ENCODE measurements around the gene HTT. TPM values are rescaled to one million over a fixed set of nuclear protein-coding genes. Genes with fewer than 3 reads are reported as not detected.

HTT gene
- total RNA-seq, 1 donor from 2014 or later: 242 TPM

DNA sequence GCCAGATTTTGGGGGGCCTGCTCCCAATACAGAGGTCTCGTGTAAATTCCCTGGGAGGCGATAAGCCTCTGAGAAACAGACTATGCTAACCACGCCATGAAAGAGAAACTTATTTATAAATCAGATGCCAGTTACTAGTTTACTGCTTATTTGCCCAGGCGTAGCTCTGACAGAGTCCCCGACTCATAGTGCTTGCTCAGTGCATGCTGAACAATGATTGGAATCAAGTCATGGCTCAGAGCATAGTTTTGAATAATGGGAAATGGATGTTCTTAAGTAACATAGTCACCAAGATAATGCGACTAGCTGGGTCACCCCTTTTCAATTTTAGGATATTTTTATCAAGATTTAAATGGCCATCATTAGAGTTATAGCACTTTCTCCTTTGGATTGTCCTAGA is 39.9 kb downstream of the HTT start:
- CTCF ChIA-PET: no interaction called here

DNA sequence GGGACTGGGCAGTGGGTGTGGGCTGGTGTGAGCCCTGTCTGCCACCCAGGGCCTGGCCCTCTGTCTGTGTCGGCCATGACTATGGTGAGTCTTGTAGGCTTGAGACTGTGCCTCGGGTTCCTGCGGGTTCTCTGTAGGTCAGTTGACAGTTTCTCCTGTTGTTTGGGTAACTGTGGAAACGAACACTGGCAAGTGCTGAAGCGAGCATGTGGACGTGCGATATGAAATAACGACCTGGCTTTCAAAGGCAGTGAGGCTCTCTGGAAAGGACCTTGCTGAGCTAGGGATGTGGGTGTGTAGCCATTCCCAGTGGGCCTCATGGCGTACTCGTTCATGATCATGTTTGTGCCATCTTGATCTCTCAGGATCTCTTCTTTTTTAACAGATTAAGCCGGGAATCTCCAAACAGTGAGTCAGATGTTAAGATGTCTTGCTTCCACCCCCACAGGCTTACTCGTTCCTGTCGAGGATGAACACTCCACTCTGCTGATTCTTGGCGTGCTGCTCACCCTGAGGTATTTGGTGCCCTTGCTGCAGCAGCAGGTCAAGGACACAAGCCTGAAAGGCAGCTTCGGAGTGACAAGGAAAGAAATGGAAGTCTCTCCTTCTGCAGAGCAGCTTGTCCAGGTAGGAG is 41.3 kb downstream of the HTT start:
- Mint-ChIP-seq H3K9me3 (no peaks in the 10 kb centered on the region), H3K27ac (no peak overlapping the region), H3K4me1 (no peaks in the 10 kb centered on the region), H3K27me3 (no peaks in the 10 kb centered on the region), H3K4me3 (no peak overlapping the region), H3K36me3 (ENCODE audit: low read depth) (peaks cover 93% of the 10 kb centered on the region)
- ChIA-PET CTCF (no interaction called here), POLR2A (no interaction called here)
- ATAC-seq (ENCODE audit: low read depth) (no peak), DNase-seq (no peak)
- TF ChIP-seq, protein P1, sequence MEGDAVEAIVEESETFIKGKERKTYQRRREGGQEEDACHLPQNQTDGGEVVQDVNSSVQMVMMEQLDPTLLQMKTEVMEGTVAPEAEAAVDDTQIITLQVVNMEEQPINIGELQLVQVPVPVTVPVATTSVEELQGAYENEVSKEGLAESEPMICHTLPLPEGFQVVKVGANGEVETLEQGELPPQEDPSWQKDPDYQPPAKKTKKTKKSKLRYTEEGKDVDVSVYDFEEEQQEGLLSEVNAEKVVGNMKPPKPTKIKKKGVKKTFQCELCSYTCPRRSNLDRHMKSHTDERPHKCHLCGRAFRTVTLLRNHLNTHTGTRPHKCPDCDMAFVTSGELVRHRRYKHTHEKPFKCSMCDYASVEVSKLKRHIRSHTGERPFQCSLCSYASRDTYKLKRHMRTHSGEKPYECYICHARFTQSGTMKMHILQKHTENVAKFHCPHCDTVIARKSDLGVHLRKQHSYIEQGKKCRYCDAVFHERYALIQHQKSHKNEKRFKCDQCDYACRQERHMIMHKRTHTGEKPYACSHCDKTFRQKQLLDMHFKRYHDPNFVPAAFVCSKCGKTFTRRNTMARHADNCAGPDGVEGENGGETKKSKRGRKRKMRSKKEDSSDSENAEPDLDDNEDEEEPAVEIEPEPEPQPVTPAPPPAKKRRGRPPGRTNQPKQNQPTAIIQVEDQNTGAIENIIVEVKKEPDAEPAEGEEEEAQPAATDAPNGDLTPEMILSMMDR (IDR thresholded peaks at IDR 0.05): no peak
- intact Hi-C loops (cut with micrococcal nuclease): no loop called here

More for the DNA sequence above, 39.9 kb downstream of the HTT start:
- POLR2A ChIA-PET: no interaction called here
- no peak overlapping the region for H3K27ac Mint-ChIP-seq
- intact Hi-C loops (cut with micrococcal nuclease): no loop called here
- ATAC-seq (ENCODE audit: low read depth) (no peak), DNase-seq (no peak)
- H3K4me1 Mint-ChIP-seq: no peaks in the 10 kb centered on the region
- peaks cover 95% of the 10 kb centered on the region for H3K36me3 Mint-ChIP-seq (ENCODE audit: low read depth)
- no peaks in the 10 kb centered on the region for H3K9me3 Mint-ChIP-seq
- H3K4me3 Mint-ChIP-seq: no peak overlapping the region
- TF ChIP-seq, protein P1 (IDR thresholded peaks at IDR 0.05): no peak
- H3K27me3 Mint-ChIP-seq: no peaks in the 10 kb centered on the region

DNA sequence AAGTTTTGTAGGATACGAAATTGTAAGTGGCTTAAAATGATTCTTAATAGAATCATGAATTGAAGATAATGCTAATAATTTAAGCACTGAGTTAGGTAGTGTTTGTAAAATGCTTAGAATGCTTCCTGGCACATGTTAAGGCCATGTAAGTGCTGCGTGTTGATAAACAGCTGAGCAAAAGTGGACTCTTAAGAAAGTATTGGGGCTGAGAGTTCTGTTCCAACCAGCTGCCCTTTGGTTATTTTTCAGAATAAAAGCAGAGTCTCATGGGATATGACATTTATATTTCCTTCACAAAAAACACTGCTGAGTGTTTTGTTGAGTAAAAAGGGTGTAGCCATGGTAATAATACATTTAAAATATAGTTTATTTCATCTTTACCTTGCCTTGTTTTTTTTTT is 42.5 kb downstream of the HTT start:
- Mint-ChIP-seq H3K36me3 (ENCODE audit: low read depth) (peaks cover 91% of the 10 kb centered on the region), H3K27ac (no peak overlapping the region), H3K4me1 (no peaks in the 10 kb centered on the region), H3K4me3 (no peak overlapping the region), H3K27me3 (no peaks in the 10 kb centered on the region), H3K9me3 (no peaks in the 10 kb centered on the region)
- intact Hi-C loops (cut with micrococcal nuclease): no loop called here
- CTCF ChIA-PET: interaction anchor here (1.4 kb wide), 1 partner anchor 19 kb away, joined by 3 read pairs; no protein-coding TSS in a partner anchor
- DNase-seq: no peak
- POLR2A ChIA-PET: interaction anchor here (1.3 kb wide), 1 partner anchor 10 kb away, joined by 3 read pairs; no protein-coding TSS in a partner anchor
- ATAC-seq (ENCODE audit: low read depth): no peak
- TF ChIP-seq, protein P1 (IDR thresholded peaks at IDR 0.05): no peak

DNA sequence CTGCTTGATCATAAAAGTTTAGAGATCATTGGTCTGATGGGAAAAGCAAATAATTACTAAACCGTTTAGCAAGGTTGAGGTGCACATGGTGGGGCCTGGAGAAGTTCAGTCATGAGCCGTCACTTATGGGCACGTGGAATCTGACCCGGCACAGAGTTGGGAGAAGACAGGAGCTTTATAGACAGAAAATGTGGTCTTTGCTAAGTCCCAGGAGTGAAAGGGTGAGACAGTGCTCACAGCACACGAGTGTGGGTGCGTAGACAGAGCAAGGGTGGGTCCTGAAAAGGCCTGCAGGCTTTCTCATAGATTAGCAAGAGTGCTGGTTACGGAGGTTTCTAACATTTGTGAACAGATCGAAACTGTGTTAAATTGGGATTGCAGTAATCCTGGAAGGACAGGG is 43.8 kb downstream of the HTT start:
- ATAC-seq (ENCODE audit: low read depth): no peak
- Mint-ChIP-seq H3K4me1 (no peaks in the 10 kb centered on the region), H3K9me3 (no peaks in the 10 kb centered on the region), H3K4me3 (no peak overlapping the region), H3K27me3 (no peaks in the 10 kb centered on the region), H3K27ac (no peak overlapping the region), H3K36me3 (ENCODE audit: low read depth) (peaks cover 90% of the 10 kb centered on the region)
- intact Hi-C loops (cut with micrococcal nuclease): no loop called here
- CTCF ChIA-PET: no interaction called here
- DNase-seq: no peak
- POLR2A ChIA-PET: no interaction called here
- TF ChIP-seq, protein P1 (IDR thresholded peaks at IDR 0.05): no peak

DNA sequence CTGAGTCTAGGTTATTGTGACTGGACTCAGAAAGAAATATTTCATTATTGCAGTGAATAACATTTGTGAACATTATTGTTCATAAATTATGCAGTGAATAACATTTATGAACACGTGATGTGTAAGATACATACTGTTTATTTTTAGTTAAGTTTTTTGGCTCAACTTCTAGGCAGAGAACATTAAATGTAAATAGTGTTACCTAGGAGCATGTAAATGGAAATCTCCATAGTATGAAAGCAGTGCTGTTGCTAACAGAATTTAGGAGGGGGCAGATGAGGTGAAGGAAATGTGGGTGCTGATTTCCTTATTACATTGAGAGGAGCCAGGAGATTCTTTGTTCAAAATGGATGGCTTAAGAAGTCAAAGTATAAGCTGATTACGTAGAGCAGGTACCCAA is 45.0 kb downstream of the HTT start:
- no peak overlapping the region for H3K27ac Mint-ChIP-seq
- intact Hi-C loops (cut with micrococcal nuclease): no loop called here
- peaks cover 89% of the 10 kb centered on the region for H3K36me3 Mint-ChIP-seq (ENCODE audit: low read depth)
- no peaks in the 10 kb centered on the region for H3K27me3 Mint-ChIP-seq
- DNase-seq: no peak
- no peak overlapping the region for H3K4me3 Mint-ChIP-seq
- ChIA-PET CTCF (interaction anchor here (1.1 kb wide), 1 partner anchor 12 kb away, joined by 3 read pairs; no protein-coding TSS in a partner anchor), POLR2A (interaction anchor here (0.5 kb wide), 1 partner anchor 16 kb away, joined by 3 read pairs; no protein-coding TSS in a partner anchor)
- no peak for ATAC-seq (ENCODE audit: low read depth)
- H3K4me1 Mint-ChIP-seq: no peaks in the 10 kb centered on the region
- H3K9me3 Mint-ChIP-seq: no peaks in the 10 kb centered on the region
- TF ChIP-seq, protein P1 (IDR thresholded peaks at IDR 0.05): no peak

Data from activated B cell treated with CpG ODN at 0.5 μM for 24 hours (primary cell).